Heart left ventricle (tissue), 13 donors: ENCODE data around the gene CST2.

Experiments used
- CTCF ChIP-seq, 12 donors: fragments of 200-600 bp; sonication (generic) in 4 of 12; IDR thresholded peaks; one replicate each; pipeline versions ENCODE4 v1.5.0 to v1.8.0; 2018 to 2022; ENCODE audit warnings: antibody characterized with exemption in 12 of 12, mild to moderate bottlenecking in 5 of 12
- POLR2A ChIP-seq, 2 donors: fragments of 450-650 bp; IDR thresholded peaks; one replicate each; pipeline ENCODE4 v1.6.1; 2017; ENCODE audit warnings: antibody characterized with exemption in 2 of 2, mild to moderate bottlenecking in 2 of 2, moderate library complexity in 2 of 2
- donor health status: ischemic (EF 13 %, LVEDD 7.1; RV severe dilation, severe dysfunction).
- donor health status: DM: no; HTN: yes; CAD: no.
- donor health status: DM: no; HTN: no; CAD: no.
- donor health status: ischemic (EF 25% LVEDD 6.9; RV normal size, moderate dysfunction).
- donor health status: ischemic (EF 25% LVEDD 5.7; RV mildly dilated, moderate dysfunction).
- donor health status: ischemic (EF 35%, LVEDD 5.7; RV mildly dilated, moderate dysfunction).
- donor health status: nonischemic (EF 11% LVEDD 7.7; RV severe dilation, severe dysfunction).
- donor health status: DM: yes; HTN: yes; CAD: no.
- donor health status: PGD.
- donor health status: ischemic (EF 29% LVEDD 5.4; RV normal size, mild dysfunction).
- donor health status: nonischemic (EF 23%, LVEDD 6.1; RV moderate dilation, normal function).

DNA sequence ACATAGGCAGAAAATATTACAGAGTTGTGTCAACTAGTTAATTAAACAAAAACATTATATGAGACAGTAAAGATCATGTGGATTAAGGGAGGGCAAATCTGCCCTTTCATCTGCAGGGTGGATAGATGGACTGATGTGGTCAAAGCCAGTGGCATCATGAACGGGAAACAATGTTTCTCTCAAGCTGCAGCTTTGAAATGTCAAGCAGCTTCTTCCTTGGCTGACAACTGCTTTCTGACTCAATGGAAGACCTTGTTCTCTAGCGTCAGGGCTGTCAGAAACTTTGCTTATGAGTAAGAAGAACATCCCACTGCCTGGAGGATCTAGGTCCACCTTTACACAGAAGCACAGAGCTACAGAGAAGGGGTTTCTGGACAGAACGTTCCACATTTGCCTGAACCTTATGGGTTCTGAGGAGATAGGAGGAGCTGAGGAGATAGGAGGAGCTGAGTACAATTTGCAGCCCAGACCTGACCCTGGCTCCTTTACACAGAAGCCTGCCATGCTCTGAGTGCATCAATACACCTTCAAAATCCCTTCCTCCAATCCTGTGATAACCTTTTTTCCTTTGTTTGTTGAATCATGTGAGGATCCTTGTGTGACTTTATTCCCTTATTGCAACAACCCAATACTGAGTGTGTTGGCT lies 47.0 kb upstream of the CST2 start:
- TF ChIP-seq CTCF (IDR thresholded peaks at IDR 0.05), result no peak
- no peak for TF ChIP-seq POLR2A (IDR thresholded peaks at IDR 0.05)
